MV-4-11 (cell line): ENCODE measurements around the gene MFGE8.

ENCODE experiments used
- DNase-seq: peaks from one replicate; lab custom pipeline; 2025; lab: John Stamatoyannopoulos, UW

The MFGE8 gene

GRCh38 chr15:88898736-88899135 is 14.4 kb downstream of the MFGE8 start:
- no peak for DNase-seq

- peak; percentile 76 for DNase-seq
Observed at GRCh38 chr15:88897456-88898194, 15.6 kb downstream of the MFGE8 start.

- DNase-seq, result no peak
Observed at GRCh38 chr15:88897142-88897455, 16.1 kb downstream of the MFGE8 start.

- no peak for DNase-seq
Observed at GRCh38 chr15:88896333-88897033, 16.7 kb downstream of the MFGE8 start.

GRCh38 chr15:88894819-88895767 is 18.1 kb downstream of the MFGE8 start, which contains the start of gene HAPLN3:
HAPLN3 (minus strand) TSS chr15:88895544; CDS start chr15:88887298, 8,246 bp downstream.
- no peak for DNase-seq

GRCh38 chr15:88894348-88894818 is 18.8 kb downstream of the MFGE8 start:
- DNase-seq, result no peak

GRCh38 chr15:88891540-88892254 is 21.5 kb downstream of the MFGE8 start:
- DNase-seq, result no peak

GRCh38 chr15:88890495-88890894 is 22.7 kb downstream of the MFGE8 start:
- no peak for DNase-seq

GRCh38 chr15:88888719-88889118 is 24.5 kb downstream of the MFGE8 start:
- DNase-seq, result no peak

- DNase-seq, result no peak
Observed at GRCh38 chr15:88887068-88887580, 26.1 kb downstream of the MFGE8 start.

GRCh38 chr15:88882785-88883184 is 30.4 kb downstream of the MFGE8 start:
- no peak for DNase-seq

- no peak for DNase-seq
Observed at GRCh38 chr15:88881775-88882174, 31.4 kb downstream of the MFGE8 start.

- no peak for DNase-seq
Observed at GRCh38 chr15:88880944-88881740, 32.0 kb downstream of the MFGE8 start.

GRCh38 chr15:88878720-88879184 is 34.4 kb downstream of the MFGE8 start:
- peak; percentile 16 for DNase-seq

GRCh38 chr15:88877906-88878305 is 35.3 kb downstream of the MFGE8 start:
- no peak for DNase-seq

GRCh38 chr15:88877415-88877814 is 35.8 kb downstream of the MFGE8 start:
- no peak for DNase-seq

- no peak for DNase-seq
Observed at GRCh38 chr15:88876573-88876972, 36.6 kb downstream of the MFGE8 start.

GRCh38 chr15:88874684-88875083 is 38.5 kb downstream of the MFGE8 start:
- DNase-seq, result no peak

- DNase-seq, result no peak
Observed at GRCh38 chr15:88874275-88874674, 38.9 kb downstream of the MFGE8 start.

- no peak for DNase-seq
Observed at GRCh38 chr15:88873786-88874185, 39.4 kb downstream of the MFGE8 start.
